Kidney (tissue), 14 donors: ENCODE results near the gene ALPI. TPM values are rescaled to one million over a fixed set of nuclear protein-coding genes. Genes with fewer than 3 reads are reported as not detected.

Source experiments
- DNase-seq, 5 donors: peaks; one replicate each; pipeline ENCODE4 v3.0.0-alpha.2; 2013 to 2020
- FAIRE-seq: peaks from 2 replicates; lab custom pipeline; 2012; peaks lifted over from hg19 to GRCh38; lab: Jason Lieb, UNC
- H3K27ac ChIP-seq, 2 donors: one replicate each; pipeline ENCODE4 v1.7.0; 2013; ENCODE audit warnings: low read depth in 2 of 2, low read length in 2 of 2, inconsistent platforms in 1 of 2
- H3K27me3 ChIP-seq: one replicate; pipeline ENCODE4 v1.7.1; 2013; ENCODE audit warnings: low read length, inconsistent platforms; ENCODE audit not compliant: control insufficient read depth, insufficient read depth
- H3K36me3 ChIP-seq, 3 donors: one replicate each; pipeline versions ENCODE4 v1.7.0 to v1.7.1; 2013; ENCODE audit warnings: low read length in 3 of 3, control low read depth in 1 of 3, inconsistent platforms in 1 of 3; ENCODE audit not compliant: insufficient read depth in 3 of 3, control insufficient read depth in 2 of 3
- H3K4me1 ChIP-seq, 3 donors: one replicate each; pipeline versions ENCODE4 v1.7.0 to v1.7.1; 2013; ENCODE audit warnings: low read length in 3 of 3, inconsistent platforms in 1 of 3, low read depth in 1 of 3; ENCODE audit not compliant: control insufficient read depth in 2 of 3, insufficient read depth in 2 of 3
- H3K4me3 ChIP-seq, 3 donors: one replicate each; pipeline versions ENCODE4 v1.7.0 to v1.8.1; 2013; ENCODE audit warnings: low read length in 3 of 3, control low read depth in 1 of 3, inconsistent platforms in 1 of 3
- H3K9ac ChIP-seq, 3 donors: one replicate each; pipeline versions ENCODE4 v1.7.0 to v1.7.1; 2013; ENCODE audit warnings: low read length in 3 of 3, control low read depth in 1 of 3, inconsistent platforms in 1 of 3
- H3K9me3 ChIP-seq, 3 donors: one replicate each; pipeline versions ENCODE4 v1.7.0 to v1.7.1; 2013; ENCODE audit warnings: low read length in 3 of 3, control low read depth in 1 of 3, inconsistent platforms in 1 of 3; ENCODE audit not compliant: control insufficient read depth in 2 of 3, insufficient read depth in 1 of 3
- CTCF ChIP-seq: IDR thresholded peaks from 3 replicates; pipeline ENCODE4 v1.5.1; 2012; ENCODE audit warnings: mild to moderate bottlenecking, moderate library complexity, borderline replicate concordance; ENCODE audit not compliant: insufficient read depth; ENCODE audit errors: extremely low read depth
- intact Hi-C: fragments of 100-400 bp; cut with DNase I; formaldehyde crosslinking; loops from one replicate; pipeline ENCODE4 v1.11.1; 2022
- polyA plus RNA-seq: library from polyadenylated mRNA; stranded (reverse); fragments of 350-450 nt; fragmentation: Illumina TruSeq; extraction: RNeasy Lipid Tissue Mini Kit (QIAGEN cat#74804); gene quantifications from one replicate; pipeline ENCODE4 v1.2.3, GENCODE V29; 2014; ENCODE audit warnings: low read depth, low replicate concordance; ENCODE audit not compliant: insufficient read depth
- total RNA-seq: library from RNA; stranded (reverse); fragmentation: NEBNext Ultra II Directional; extraction: Animal tissue kit (Norgen Biotek cat#: 25700); gene quantifications from one replicate; pipeline ENCODE4 v1.2.1, GENCODE V29; 2021
- donor health status: control.
- donor health status: control.
- donor health status: control.
- donor health status: control.
- donor health status: control.
- donor health status: DM: yes; HTN: yes; CAD: no.
- donor health status: Normal renal cell carcinoma (clear cell type).

The ALPI gene
- total and polyA plus RNA-seq, 2 donors from 2014 or later, result 0.09 to 0.49 TPM

GRCh38 chr2:232494542-232494941, 38.6 kb downstream of the ALPI start:
- no peak for FAIRE-seq
- H3K27ac ChIP-seq, result no peak overlapping the region
- H3K9me3 ChIP-seq, result no peaks in the 10 kb centered on the region
- DNase-seq, result peak in 1 of 5 donors; percentile 44
- H3K4me1 ChIP-seq, result no peaks in the 10 kb centered on the region
- no peak for TF ChIP-seq CTCF
- no peak overlapping the region for H3K4me3 ChIP-seq
- no peaks in the 10 kb centered on the region for H3K27me3 ChIP-seq
- intact Hi-C loops, result no loop called here
- H3K36me3 ChIP-seq, result no peaks in the 10 kb centered on the region
- H3K9ac ChIP-seq, result no peak overlapping the region

DNA sequence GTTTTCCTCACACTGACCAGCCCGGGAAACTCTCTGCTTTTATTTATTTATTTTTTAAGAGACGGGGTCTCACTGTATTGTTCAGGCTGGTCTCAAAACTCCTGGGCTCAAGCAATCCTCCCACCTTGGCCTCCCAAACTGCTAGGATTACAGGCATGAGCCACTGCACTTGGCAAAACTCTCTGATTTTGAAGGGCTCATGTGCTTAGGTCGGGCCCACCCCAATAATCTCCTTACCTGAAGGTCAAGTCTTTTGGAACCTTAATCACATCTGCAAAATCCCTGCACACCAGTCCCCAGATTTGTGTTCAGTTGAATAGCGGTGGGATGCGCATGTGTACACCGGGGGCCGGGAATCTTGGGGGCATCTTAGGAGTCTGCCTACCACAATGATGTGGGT, 39.3 kb downstream of the ALPI start:
- Histone ChIP-seq H3K9ac (no peak overlapping the region), H3K4me3 (no peak overlapping the region), H3K27me3 (no peaks in the 10 kb centered on the region), H3K27ac (no peak overlapping the region), H3K4me1 (no peaks in the 10 kb centered on the region), H3K36me3 (no peaks in the 10 kb centered on the region), H3K9me3 (no peaks in the 10 kb centered on the region)
- DNase-seq (no peak), FAIRE-seq (no peak)
- TF ChIP-seq CTCF, result no peak
- intact Hi-C loops, result no loop called here

GRCh38 chr2:232496501-232497270, 40.7 kb downstream of the ALPI start:
- no peak for TF ChIP-seq CTCF
- intact Hi-C loops, result no loop called here
- FAIRE-seq, result no peak

GRCh38 chr2:232497348-232497747, 41.4 kb downstream of the ALPI start:
- intact Hi-C loops, result no loop called here
- H3K9ac ChIP-seq, result no peak overlapping the region
- H3K27me3 ChIP-seq, result no peaks in the 10 kb centered on the region
- no peaks in the 10 kb centered on the region for H3K9me3 ChIP-seq
- H3K27ac ChIP-seq, result no peak overlapping the region
- no peaks in the 10 kb centered on the region for H3K4me1 ChIP-seq
- TF ChIP-seq CTCF, result no peak
- FAIRE-seq (no peak), DNase-seq (peak in 1 of 5 donors; percentile 28)
- H3K36me3 ChIP-seq, result no peaks in the 10 kb centered on the region
- H3K4me3 ChIP-seq, result no peak overlapping the region

More at GRCh38 chr2:232496501-232497270, 40.7 kb downstream of the ALPI start:
- H3K27me3 ChIP-seq, result no peaks in the 10 kb centered on the region
- peak in 2 of 5 donors; percentile 44 to 72 for DNase-seq
- no peaks in the 10 kb centered on the region for H3K4me1 ChIP-seq
- no peak overlapping the region for H3K27ac ChIP-seq
- no peaks in the 10 kb centered on the region for H3K36me3 ChIP-seq
- no peak overlapping the region for H3K4me3 ChIP-seq
- no peaks in the 10 kb centered on the region for H3K9me3 ChIP-seq
- H3K9ac ChIP-seq, result no peak overlapping the region
